Measurements from ENCODE around the gene BMAL2.

The BMAL2 gene

GRCh38 chr12:27344246-27344645, 11.6 kb downstream of the BMAL2 start:
- in situ Hi-C loops (cut with MboI; ENCODE audit: low pct_unique_long_range_greater_than_20kb, low sequenced_read_pairs, unreplicated experiment), result no loop called here
- DNase-seq (ENCODE audit: low spot score), result no peak
- TF ChIP-seq CTCF (IDR thresholded peaks at IDR 0.05; ENCODE audit: extremely low read depth, insufficient read depth, missing control alignments), result no peak

GRCh38 chr12:27344760-27345159, 12.1 kb downstream of the BMAL2 start:
- no peak for DNase-seq (ENCODE audit: low spot score)
- TF ChIP-seq CTCF (IDR thresholded peaks at IDR 0.05; ENCODE audit: extremely low read depth, insufficient read depth, missing control alignments), result no peak
- in situ Hi-C loops (cut with MboI; ENCODE audit: low pct_unique_long_range_greater_than_20kb, low sequenced_read_pairs, unreplicated experiment), result no loop called here

GRCh38 chr12:27345376-27345775, 12.7 kb downstream of the BMAL2 start:
- in situ Hi-C loops (cut with MboI; ENCODE audit: low pct_unique_long_range_greater_than_20kb, low sequenced_read_pairs, unreplicated experiment), result no loop called here
- DNase-seq (ENCODE audit: low spot score), result no peak
- no peak for TF ChIP-seq CTCF (IDR thresholded peaks at IDR 0.05; ENCODE audit: extremely low read depth, insufficient read depth, missing control alignments)

GRCh38 chr12:27347779-27348178, 15.1 kb downstream of the BMAL2 start:
- in situ Hi-C loops (cut with MboI; ENCODE audit: low pct_unique_long_range_greater_than_20kb, low sequenced_read_pairs, unreplicated experiment), result no loop called here
- no peak for DNase-seq (ENCODE audit: low spot score)
- no peak for TF ChIP-seq CTCF (IDR thresholded peaks at IDR 0.05; ENCODE audit: extremely low read depth, insufficient read depth, missing control alignments)

DNA sequence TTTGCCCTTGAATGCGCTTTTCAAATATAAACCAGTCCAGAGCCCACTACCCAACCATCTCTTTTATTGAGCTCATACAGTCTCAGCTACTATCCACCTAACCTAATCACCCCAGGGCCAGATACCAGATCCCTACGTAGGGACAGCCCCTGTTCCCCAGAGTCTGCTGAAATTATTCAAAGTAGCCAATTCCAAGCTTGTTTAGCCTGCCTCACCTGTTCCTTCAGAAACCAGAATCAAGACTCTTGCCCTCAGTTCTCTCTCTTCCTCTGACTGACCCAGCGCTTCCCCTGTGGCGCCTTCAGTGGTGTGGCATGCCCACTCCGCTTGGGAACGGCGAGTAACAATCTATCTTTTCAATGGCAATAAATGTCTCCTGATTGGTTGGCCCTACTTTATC, 18.8 kb downstream of the BMAL2 start:
- DNase-seq (ENCODE audit: low spot score), result no peak
- in situ Hi-C loops (cut with MboI; ENCODE audit: low pct_unique_long_range_greater_than_20kb, low sequenced_read_pairs, unreplicated experiment), result no loop called here

GRCh38 chr12:27355486-27355885, 22.9 kb downstream of the BMAL2 start:
- in situ Hi-C loops (cut with MboI; ENCODE audit: low pct_unique_long_range_greater_than_20kb, low sequenced_read_pairs, unreplicated experiment), result no loop called here
- no peak for DNase-seq (ENCODE audit: low spot score)
- no peak for TF ChIP-seq CTCF (IDR thresholded peaks at IDR 0.05; ENCODE audit: extremely low read depth, insufficient read depth, missing control alignments)

More for the DNA sequence above, 18.8 kb downstream of the BMAL2 start:
- TF ChIP-seq CTCF (IDR thresholded peaks at IDR 0.05; ENCODE audit: extremely low read depth, insufficient read depth, missing control alignments), result no peak

GRCh38 chr12:27355979-27356378, 23.3 kb downstream of the BMAL2 start:
- in situ Hi-C loops (cut with MboI; ENCODE audit: low pct_unique_long_range_greater_than_20kb, low sequenced_read_pairs, unreplicated experiment), result no loop called here
- no peak for TF ChIP-seq CTCF (IDR thresholded peaks at IDR 0.05; ENCODE audit: extremely low read depth, insufficient read depth, missing control alignments)
- no peak for DNase-seq (ENCODE audit: low spot score)

All from GM13977 (cell line).